ENCODE measurements around the gene MARCHF4.

The MARCHF4 gene

DNA sequence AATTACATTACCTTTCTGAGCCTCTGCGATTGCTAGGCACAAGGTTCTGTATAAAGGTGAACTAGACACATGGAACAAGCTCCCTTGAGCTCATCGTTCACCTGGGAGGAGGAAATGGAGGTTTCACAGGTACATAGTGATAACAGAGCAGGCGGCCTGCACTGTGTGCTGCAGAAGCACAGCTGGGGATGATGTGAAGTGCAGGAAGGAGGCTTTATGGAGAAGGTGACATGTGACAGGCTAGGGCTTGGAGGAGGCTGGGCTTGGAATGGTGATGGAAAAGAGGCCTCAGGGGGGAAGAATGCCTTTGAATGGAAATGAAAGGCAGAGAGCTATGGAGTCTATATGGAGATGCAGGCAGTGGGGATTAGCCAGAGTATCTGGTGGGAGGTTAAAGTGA lies 22.9 kb downstream of the MARCHF4 start:
- no peak for DNase-seq (ENCODE audit: low spot score)

- DNase-seq (ENCODE audit: low spot score) = no peak
These were observed 23.5 kb downstream of the MARCHF4 start for GRCh38 chr2:216348756-216349308.

- no peak for DNase-seq (ENCODE audit: low spot score)
These were observed 25.5 kb downstream of the MARCHF4 start for GRCh38 chr2:216346781-216347180.

DNA sequence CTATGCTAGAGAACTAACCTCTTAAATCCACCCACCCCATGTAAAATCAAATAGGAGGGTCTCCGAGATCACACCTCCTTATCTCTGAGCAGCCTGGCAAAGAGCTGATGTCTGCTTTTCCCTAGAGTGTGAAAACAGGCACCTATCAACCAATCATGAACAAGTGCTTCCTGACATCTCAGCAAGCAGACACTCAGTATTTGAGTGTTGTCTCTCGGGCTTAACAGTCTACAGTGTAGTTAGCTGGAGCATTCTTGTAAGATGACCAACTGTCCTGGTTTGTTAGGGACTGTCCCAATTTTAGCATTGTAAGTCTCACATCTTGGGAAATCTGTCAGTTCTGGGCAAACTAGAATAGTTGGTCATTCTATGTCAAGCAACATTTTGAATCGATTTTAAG lies 26.4 kb downstream of the MARCHF4 start:
- DNase-seq (ENCODE audit: low spot score) = no peak

DNA sequence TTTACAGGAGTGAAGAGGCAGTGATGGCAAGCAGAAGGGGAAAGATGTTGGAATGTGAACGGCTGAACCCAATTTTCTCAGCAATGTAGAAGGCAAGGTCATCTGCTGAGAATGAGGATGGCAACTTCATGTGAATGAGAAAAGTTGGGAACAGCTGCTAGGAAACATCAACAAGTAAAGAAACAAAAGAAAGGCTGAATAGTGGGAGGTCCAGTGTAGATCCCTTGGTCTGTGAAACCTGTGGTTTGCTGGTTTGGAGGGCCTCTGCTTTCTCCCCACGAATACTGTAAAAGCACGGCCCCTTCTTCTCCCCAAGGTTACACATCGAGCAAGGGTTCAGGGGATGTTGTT lies 27.4 kb downstream of the MARCHF4 start:
- no peak for DNase-seq (ENCODE audit: low spot score)

- DNase-seq (ENCODE audit: low spot score) = no peak
These were observed 27.9 kb downstream of the MARCHF4 start for GRCh38 chr2:216344206-216344949.

DNA sequence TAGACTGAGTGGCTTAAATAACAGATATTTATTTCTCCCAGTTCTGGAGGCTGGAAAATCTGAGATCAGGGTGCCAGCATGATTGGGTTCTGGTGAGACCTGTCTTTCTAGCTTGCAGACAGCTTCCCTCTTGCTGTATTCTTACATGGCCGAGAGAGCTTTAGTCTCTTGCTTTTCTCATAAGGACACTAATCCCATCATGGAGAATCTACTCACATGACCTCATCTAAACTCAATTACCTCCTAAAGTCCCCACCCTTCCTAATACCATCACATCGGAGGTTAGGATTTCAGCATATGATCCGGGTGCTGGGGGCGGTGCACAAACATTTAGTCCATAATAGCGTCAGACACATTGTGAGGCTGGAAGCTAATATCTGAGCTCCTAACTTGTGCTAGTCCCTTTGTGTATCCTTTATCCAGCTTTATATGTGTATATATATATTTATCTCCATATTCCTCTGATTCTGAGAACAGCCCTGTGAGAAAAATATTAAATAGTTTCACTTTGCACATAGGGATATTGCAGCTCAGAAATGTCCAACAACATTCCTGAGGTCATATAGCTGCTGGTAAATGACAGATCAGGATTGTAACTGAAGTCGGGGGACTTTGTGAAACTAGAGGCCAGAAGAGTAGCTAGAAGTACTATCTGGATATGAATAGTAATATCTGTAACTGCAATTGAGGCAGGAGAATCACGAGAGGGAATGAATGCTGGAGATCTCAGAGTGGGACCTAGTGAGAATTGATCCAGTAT lies 28.9 kb downstream of the MARCHF4 start:
- DNase-seq (ENCODE audit: low spot score) = no peak

DNA sequence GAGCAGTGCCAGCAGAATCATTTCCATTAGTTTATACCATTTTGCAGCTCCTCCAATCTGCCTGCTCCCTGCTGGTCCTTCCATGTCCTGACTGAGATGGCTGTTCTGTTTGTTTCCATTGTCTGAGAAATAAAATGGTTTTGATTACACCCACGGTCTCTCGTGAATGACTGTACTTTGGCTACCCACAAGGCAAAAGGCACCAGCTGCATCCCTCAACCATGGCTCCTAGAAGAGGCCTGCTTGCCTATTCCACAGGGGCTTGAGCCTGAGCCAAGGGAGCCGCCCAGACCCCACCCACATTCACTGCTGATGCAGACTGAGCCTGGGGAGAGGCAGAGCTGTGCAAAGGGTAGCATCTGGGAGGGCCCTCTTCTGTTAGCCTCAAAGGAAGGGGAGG lies 31.2 kb downstream of the MARCHF4 start:
- no peak for DNase-seq (ENCODE audit: low spot score)

- DNase-seq (ENCODE audit: low spot score) = no peak
These were observed 32.0 kb downstream of the MARCHF4 start for GRCh38 chr2:216340280-216340631.

- DNase-seq (ENCODE audit: low spot score) = no peak
These were observed 32.6 kb downstream of the MARCHF4 start for GRCh38 chr2:216339456-216340279.

DNA sequence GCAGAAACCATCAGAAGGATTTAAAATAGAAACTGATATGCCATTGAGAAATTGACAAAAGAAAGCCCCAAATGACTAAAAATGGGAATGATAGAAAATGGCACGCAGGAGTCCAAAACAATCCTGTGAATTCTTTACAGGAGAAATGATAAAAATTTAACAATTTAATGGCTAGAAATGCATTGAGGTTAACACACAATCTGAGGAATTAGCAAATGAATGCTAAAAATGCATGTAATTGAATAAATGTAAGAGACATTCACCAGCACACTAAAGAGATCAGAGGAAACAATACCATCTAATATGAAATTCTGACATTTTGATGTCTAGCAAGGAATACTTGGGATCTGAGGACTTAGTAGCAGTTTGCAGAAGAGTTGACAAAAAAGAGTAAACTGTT lies 37.0 kb downstream of the MARCHF4 start:
- DNase-seq (ENCODE audit: low spot score) = no peak

- DNase-seq (ENCODE audit: low spot score) = no peak
These were observed 43.9 kb downstream of the MARCHF4 start for GRCh38 chr2:216328347-216328746.

GRCh38 chr2:216327447-216327935 lies 44.8 kb downstream of the MARCHF4 start:
- DNase-seq (ENCODE audit: low spot score) = no peak

Data from COLO829 (cell line).